HG03280 (cell line): ENCODE results near the gene NFATC3.

Experiments used
- ATAC-seq: cut with Tn5 transposase; IDR thresholded peaks from one replicate; pipeline ENCODE4 v1.9.1; 2021; ENCODE audit warnings: mild to moderate bottlenecking, moderate library complexity; ENCODE audit not compliant: unreplicated experiment

NFATC3 gene

GRCh38 chr16:68085259-68086071 is at the start of gene NFATC3:
TSS of gene NFATC3 (plus strand) at chr16:68085370. CDS start at chr16:68085682, 312 bp downstream.
- ATAC-seq: peak; percentile 67

GRCh38 chr16:68037841-68038597 is 47.2 kb upstream of the NFATC3 start:
- ATAC-seq: no peak

GRCh38 chr16:68040506-68041288 is 44.5 kb upstream of the NFATC3 start:
- ATAC-seq: peak; percentile 79

GRCh38 chr16:68041783-68042182 is 43.4 kb upstream of the NFATC3 start:
- ATAC-seq: no peak

- no peak for ATAC-seq
These were observed 39.1 kb upstream of the NFATC3 start for GRCh38 chr16:68046106-68046505.

- no peak for ATAC-seq
These were observed 37.2 kb upstream of the NFATC3 start for GRCh38 chr16:68047987-68048386.

GRCh38 chr16:68049449-68049848 is 35.7 kb upstream of the NFATC3 start:
- ATAC-seq: no peak

- ATAC-seq: no peak
These were observed 29.8 kb upstream of the NFATC3 start for GRCh38 chr16:68055395-68055794.

- no peak for ATAC-seq
These were observed 25.4 kb upstream of the NFATC3 start for GRCh38 chr16:68059804-68060203.

GRCh38 chr16:68061396-68061795 is 23.8 kb upstream of the NFATC3 start:
- no peak for ATAC-seq

GRCh38 chr16:68062910-68063393 is 22.2 kb upstream of the NFATC3 start:
- ATAC-seq: no peak

GRCh38 chr16:68064791-68065365 is 20.3 kb upstream of the NFATC3 start:
- no peak for ATAC-seq

GRCh38 chr16:68065716-68066305 is 19.4 kb upstream of the NFATC3 start:
- no peak for ATAC-seq

- ATAC-seq: no peak
These were observed 18.4 kb upstream of the NFATC3 start for GRCh38 chr16:68066763-68067162.

- no peak for ATAC-seq
These were observed 16.2 kb upstream of the NFATC3 start for GRCh38 chr16:68068926-68069325.

- no peak for ATAC-seq
These were observed 15.5 kb upstream of the NFATC3 start for GRCh38 chr16:68069511-68070248.

GRCh38 chr16:68070249-68070730 is 14.9 kb upstream of the NFATC3 start:
- no peak for ATAC-seq

- no peak for ATAC-seq
These were observed 14.2 kb upstream of the NFATC3 start for GRCh38 chr16:68070806-68071517.

GRCh38 chr16:68071518-68071901 is 13.7 kb upstream of the NFATC3 start:
- no peak for ATAC-seq
